Activated CD8-positive, alpha-beta memory T cell treated with anti-CD3 and anti-CD28 coated beads, Interleukin-2, amount 50 U/mL, for 4 hours (primary cell): ENCODE measurements around the gene STXBP1.

Source experiments
- DNase-seq: peaks from one replicate; pipeline ENCODE4 v3.0.0-alpha.2; 2020

Gene STXBP1

DNA sequence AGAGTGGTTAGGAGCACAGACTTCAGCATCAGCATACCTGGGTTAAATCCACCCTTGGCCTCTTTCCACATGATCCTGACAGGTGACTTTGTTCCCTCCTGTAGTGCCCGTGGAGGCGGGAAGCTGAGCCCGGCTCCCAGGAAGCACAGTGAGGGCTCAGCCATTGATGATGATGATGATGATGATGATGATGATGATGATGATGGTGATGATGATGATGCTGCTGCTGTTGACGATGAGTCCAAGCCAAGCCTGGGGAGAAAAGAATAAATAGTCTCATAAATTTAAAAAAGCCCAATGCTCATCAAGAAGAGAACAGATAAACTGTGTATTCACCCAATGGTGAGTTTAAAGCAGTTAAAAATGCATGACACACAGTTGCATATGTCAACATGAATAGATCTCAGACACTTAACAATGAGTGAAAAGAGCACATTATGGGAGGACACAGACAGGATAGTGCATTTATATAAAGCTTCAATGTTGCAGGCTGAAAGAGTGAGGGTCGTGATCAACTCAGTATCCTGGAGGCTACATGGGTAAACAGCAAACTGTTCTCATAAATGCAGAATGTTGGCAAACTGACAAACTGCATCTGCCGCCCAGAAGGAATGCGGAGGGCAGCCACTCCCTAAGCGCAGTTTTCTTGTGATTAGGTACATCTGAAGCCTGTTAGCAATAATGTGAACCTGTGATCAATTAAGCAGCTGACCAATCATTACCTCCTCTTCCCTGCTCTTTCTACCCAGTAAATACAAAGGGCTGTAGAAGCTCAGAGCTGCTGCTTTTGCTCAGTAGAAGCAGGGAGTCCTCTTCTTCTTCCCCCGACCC lies 83.0 kb downstream of the STXBP1 start:
- DNase-seq: no peak

- DNase-seq: no peak
These were observed 85.5 kb downstream of the STXBP1 start for GRCh38 chr9:127697575-127697974.

DNA sequence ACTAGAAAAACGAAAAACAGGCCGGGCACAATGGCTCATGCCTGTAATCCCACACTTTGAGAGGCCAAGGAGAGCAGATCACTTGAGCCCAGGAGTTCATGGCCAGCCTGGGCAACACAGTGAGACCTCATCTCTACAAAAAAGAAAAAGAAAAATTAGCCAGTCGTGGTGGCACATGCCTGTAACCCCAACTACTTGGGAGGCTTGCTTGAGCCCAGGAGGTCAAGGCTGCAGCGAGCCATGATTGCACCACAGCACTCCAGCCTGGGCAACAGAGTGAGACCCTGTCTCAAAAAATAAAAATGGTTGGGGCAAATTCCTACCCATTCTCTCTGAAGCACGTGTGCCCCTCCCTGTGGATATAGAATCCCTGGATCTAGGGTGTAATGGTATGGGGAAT lies 86.3 kb downstream of the STXBP1 start:
- DNase-seq: no peak

DNA sequence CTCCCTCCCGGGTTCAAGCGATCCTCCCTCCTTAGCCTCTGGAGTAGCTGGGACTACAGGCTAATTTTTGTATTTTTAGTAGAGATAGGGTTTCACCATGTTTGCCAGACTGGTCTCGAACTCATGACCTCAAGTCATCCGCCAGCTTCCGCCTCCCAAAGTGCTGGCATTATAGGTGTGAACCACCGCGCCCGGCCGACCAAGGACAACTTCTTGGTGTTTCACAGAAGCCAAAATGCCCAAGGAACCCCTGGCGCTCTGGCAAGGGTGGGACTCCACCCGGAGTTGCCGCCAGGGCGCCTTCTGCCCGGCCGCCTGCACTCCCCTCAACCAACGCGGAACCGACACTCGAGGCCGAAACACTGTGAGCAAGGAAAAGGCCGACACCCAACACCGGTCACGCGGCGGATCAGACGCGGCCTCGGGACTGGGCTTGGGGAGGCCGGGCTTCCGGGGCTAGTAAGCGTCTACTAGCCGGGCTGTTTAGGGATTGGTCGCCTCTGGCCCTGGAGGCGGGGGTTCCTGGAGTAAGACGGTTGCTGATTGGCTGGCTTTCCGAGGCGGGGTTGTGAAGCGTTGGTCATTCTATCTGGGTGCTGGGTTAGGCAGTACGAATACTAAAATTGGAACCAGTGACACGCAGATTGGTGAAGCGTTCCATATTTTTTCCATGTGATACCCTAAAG lies 87.1 kb downstream of the STXBP1 start:
- DNase-seq: peak; percentile 81

GRCh38 chr9:127700140-127700539 lies 88.1 kb downstream of the STXBP1 start:
- no peak for DNase-seq

- DNase-seq: no peak
These were observed 88.6 kb downstream of the STXBP1 start for GRCh38 chr9:127700594-127701255.

GRCh38 chr9:127703289-127703946 lies 91.3 kb downstream of the STXBP1 start:
- no peak for DNase-seq

- DNase-seq: no peak
These were observed 93.7 kb downstream of the STXBP1 start for GRCh38 chr9:127705577-127706379.

DNA sequence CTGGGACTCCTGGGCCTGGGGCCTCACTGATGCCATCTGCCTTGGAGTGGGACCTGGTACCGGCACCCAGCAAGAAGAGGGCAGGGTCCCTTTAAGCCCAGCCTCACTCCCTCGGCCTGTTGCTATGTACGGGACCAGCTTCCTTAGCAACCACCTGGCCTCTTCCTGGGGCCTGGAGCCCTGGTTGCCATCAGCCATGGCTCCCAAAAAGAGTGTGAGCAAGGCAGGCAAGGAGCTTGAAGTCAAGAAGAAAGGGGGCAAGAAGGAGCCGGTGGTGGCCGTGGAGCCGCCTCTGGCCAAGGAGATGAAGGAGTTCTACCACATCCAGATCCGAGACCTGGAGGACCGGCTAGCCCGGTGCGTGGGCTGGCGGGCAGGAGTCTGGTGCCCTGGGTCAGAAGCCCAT lies 94.8 kb downstream of the STXBP1 start, which contains the start of gene CFAP157:
Gene CFAP157 (plus strand): TSS at position 153 of the 406 bp plus-strand sequence. CDS start 44 bp downstream, at position 197.
- DNase-seq: no peak

DNA sequence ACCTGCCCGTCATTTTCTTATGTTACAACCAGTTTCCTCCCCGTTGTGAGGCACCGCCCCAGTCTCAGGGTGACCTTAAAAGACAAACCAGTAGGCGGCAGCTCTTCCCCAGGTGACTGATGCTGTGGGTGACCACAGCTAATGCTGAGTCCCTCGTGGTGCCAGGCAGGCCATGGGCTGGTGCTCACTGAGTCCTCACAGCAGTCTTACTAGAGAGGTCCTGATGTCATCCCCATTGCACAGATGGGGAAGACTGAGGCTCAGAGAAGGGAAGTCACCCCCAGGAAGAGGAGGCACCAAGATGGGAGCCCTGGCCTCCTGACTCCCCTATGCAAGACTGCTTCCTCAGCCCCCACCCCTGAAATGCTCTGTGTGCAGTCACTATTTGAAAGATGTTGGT lies 95.7 kb downstream of the STXBP1 start:
- peak; percentile 34 for DNase-seq

DNA sequence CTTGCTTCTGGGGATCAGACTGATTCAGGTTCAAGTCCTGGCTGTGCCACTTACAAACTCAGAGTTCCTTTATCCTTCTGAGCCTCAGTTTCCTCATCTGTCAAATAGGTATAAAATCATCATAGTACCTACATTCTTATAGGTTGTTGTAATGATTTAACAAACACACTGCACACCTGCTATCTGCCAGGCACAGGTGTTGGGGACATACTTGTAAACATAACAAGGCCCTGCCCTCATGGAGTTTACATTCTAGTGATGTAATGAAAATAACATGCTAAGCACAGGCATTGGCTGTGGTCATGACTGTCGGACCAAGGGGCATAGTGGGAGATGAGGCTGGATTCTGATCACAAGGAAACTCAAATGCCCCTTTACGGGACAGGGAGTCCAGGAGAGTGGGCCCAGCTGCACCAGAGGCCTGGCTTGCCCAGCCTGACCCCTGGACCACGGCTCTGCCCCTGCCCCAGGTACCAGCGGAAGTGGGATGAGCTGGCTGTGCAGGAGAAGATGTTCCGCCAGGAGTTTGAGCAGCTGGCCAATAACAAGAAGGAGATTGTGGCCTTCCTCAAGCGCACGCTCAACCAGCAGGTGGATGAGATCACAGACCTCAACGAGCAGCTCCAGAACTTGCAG lies 97.0 kb downstream of the STXBP1 start:
- DNase-seq: no peak

GRCh38 chr9:127710204-127710783 lies 98.2 kb downstream of the STXBP1 start:
- DNase-seq: no peak

GRCh38 chr9:127711226-127711701 lies 99.2 kb downstream of the STXBP1 start:
- no peak for DNase-seq

GRCh38 chr9:127711831-127712274 lies 99.8 kb downstream of the STXBP1 start:
- no peak for DNase-seq

DNA sequence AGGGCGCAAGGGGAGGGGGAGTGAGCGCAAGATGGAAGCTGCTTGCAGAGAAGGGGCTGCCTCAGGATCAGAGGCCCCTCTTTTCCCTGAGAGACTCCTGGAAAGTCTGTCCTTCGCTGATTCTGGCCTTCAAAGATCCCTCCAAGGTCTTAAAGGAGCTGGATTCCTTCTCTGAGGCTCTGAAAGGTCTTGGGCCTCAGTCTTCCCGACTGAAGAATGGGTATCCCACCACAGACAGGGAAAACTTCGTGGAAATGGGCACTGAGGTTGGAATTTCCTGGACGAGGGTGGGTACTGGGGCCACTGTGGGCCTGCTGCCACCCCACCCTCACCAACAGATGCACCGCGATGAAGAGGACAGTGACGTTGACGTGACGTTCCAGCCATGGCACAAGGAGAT lies 100.3 kb downstream of the STXBP1 start:
- no peak for DNase-seq

- no peak for DNase-seq
These were observed 100.8 kb downstream of the STXBP1 start for GRCh38 chr9:127712867-127713266.

- DNase-seq: no peak
These were observed 102.1 kb downstream of the STXBP1 start for GRCh38 chr9:127714020-127714750.

- no peak for DNase-seq
These were observed 102.9 kb downstream of the STXBP1 start for GRCh38 chr9:127714951-127715469.

- DNase-seq: peak; percentile 98
These were observed 103.6 kb downstream of the STXBP1 start, which contains the start of the genes PTRH1 and TTC16 for GRCh38 chr9:127715470-127716337. TSS of gene PTRH1 (minus strand) at chr9:127715663. CDS start at chr9:127715639, 24 bp downstream. TSS of gene TTC16 (plus strand) at chr9:127716079. CDS start at chr9:127716146, 67 bp downstream.
